GM21619 (cell line): Measurements from ENCODE around the gene KCNN3.

Source experiments
- ATAC-seq: cut with Tn5 transposase; IDR thresholded peaks from one replicate; pipeline ENCODE4 v1.9.1; 2021; ENCODE audit not compliant: unreplicated experiment

The KCNN3 gene

DNA sequence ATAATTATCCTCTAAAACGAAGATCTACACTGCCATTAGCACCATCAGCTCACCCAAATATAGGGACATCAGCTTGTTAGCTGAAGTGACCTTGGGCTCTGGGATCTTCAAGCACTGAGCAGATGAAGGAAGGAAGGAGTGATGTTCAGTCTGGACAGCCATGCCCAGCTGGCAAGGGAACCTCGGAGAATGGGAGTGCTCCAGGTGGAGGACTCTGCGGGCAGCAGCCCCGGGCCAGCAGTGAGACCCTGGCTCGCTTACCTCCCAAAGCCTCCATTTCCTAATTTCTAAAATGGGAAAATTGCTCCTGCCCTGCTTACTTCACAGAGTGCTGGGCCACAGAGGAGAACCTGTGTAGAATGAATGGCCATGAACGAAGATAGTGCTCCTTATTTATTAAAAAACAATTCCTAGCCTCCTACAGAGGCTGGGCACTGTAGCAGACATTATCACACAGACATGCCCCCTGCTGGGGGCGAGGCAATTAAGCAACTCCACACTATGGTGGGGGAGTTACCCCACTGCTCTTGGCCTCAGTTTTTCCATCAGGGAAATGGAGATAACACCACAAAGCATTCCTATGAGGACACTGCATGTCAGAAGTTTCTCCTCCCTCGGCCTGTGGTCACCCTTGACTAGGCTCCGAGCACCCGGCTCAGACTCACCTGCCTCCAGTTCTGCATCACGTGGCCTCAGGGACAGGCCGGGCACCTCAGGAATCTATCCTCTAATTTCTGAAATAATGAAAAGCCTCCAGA is 117.6 kb downstream of the KCNN3 start:
- no peak for ATAC-seq

DNA sequence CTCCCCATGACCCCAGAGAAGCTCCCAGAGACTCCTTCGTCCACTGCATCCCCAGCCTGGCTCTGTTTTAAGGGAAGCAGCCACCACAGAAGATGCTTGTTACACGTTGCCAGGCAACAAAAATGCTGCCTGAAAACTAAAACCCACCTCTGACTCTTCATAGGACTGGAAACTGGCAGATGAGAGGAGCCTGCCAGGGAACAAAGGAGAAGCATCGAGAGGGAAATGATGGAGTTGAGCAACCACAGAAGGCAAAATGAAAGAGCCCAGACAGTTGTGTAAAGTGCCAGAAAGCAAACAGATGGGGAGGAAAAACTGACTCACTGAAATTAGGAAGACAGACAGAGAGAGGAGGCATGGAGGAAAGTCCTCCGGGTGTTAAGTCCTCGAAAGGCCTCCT is 118.4 kb downstream of the KCNN3 start:
- ATAC-seq = no peak

DNA sequence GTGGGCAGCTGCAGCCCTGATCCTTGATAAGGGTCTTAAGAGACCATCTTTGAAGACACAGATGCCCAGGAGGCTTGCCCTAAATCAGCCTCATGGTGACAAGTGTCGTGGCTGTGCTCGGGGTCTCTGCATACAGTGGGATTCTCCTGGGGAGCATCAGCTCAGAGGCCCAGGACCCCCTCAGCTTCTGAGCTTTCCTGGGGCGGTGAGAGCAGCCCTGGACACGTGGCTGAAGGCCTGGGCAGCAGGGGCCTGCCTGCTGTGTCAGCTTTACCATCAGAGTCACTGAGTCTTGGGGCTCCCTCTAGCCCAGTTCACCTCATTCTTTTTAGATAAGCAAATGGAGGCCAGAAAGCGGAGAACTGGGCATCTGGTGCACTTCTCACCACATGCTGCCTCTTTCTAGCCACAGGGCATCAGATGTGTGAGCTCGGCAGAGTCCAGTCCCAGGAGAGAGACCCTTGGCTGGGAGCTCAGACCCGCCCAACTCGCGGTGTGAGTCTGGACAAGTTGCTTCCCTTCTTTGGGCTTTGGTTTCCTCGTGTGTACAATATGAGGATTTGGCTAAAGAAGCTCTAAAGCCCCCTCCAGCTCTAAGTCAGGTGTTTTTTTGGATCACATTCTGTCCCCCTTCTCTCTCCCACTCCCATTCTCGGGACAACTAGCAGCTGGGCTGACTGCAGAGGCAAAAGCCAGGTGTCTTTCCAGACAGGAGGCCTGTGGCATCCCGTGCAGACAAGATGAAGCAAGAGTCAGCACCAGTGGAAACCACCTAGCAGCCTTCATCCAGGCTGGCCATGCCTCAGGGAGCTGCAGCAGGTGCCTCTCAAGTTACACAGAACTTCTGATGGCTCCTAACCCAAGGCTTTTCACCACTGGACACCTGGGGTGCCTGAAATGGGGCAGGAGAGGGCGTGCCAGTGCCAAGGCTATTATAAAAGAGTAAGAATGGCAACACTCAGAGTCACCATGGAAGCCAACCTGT is 119.1 kb downstream of the KCNN3 start:
- ATAC-seq = no peak

DNA sequence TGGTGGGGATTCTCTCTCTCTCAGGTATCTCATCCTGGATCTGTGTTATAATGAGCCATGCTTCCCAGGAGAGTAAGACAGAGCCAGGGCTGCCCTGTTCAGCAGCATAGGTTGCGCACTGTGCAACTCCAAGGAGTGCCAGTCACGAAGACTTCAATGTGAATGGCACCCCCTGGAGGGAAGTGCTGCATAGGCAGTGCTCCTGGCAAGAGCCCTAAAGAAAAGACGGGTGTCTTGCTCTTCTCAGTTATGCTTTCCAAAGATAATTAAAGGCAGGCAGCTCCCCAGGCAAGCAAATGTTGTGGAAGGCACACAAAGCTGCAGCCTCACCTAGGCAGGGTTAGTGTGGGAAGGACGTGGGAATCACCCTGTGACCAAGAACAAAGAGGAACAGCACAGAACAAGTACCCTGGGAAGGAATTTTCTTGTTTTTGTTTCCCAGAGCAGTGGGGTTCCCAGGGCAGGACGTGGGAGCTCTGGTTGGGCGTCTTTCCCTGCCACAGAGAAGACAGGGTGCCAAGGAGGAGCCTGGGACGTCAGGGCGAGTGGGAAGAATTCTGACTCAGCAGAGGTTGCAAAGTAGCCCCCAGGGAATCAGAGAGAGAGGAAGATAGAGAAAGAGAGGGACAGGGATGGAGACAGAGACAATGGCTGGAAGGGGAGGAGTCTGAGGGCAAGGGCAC is 120.9 kb downstream of the KCNN3 start:
- ATAC-seq = no peak

DNA sequence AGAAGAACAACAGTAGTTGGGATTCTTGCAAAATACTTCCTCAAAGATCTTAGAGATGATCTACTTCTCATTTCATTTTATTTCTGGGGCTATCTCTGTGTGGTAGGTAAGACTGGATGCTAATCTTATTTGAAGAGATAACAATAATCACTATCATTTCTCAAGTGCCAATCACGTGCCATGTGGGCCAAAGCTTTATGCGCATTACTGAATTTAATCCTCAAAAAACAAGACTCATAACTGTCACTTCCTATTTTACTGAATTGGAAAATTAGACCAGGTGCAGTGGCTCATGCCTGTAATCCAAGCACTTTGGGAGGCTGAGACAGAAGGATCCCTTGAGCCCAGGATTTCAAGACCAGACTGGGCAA is 121.7 kb downstream of the KCNN3 start:
- ATAC-seq = no peak

DNA sequence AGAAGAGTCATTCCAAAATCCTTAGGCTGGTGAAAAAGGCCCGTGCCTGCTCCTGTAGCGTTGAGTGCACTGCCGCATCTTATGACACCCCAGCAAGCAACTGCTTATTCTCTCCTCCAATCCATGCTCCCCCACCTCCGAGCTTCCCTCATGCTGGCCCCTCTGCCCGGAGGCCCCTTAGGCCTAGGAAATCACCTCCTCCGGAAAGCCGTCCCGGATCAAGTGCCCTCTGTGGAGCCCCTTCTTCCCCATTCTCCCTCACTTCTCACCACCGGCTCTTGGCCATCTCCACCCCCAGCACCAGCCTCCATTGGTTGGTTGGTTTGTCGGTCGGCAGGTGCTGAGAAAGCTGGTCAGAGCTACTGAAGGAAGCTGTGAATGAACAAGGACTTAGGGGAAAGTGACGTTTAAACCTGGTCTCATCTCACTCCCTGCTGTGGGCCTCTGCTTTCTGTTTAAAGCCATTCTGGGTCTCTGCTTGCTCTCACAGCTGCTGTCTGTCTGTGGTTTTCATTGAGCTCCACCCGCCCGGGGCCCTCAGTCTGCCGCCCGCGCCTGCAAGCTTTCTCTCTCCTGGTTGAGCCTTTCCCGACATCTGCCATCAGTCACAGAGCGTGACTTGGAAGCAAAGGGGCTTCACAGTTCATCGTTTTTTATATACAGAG is 122.2 kb downstream of the KCNN3 start:
- ATAC-seq = peak; percentile 76

DNA sequence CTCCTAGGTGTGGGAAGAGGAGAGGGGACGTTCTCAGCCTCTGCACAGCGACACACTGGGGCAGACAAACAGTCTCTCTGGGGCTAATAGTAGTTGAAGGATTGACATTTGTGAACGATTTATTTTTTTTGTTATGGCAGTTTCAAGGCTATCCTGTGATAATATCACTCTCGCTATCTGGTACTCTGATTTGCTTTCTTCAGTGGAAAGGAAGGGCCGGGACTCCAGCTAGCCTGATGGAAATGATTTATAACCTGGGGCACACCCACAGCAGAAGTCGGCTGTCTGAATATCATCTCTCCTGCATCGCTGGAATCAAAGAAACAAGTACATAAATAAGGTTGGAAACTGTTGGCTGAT is 122.7 kb downstream of the KCNN3 start:
- no peak for ATAC-seq

DNA sequence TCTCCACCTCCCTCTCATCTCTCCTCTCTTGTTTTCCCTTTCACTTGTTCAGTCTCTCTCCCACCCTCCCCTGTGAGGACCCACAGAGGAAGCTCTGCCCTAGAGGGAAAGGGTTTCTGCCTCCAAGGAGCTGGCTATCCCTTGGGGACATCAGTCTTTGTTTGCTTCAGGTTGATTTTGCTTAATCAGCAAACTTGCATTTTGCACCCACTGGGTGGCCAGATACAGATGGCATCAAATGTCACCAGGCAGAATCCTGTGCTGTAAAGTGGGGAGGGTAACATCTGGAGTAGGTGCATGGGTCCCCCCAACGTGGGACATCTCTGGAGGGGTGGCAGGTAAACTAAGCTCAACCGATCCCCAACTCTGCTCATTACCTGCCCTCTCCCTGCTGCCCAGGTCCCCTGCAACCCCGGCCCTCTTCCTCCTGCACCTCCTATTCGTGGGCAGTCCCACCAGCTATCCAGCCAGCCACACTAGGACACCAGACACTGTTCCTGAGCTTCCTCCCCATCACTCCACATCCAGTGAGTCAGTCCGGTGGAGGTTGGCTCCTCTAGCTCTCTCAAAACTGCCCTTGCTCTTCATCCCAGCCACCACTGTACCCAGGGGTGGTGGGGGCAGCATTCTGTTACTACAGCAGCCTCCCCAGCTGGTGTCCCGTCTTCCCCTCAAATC is 123.3 kb downstream of the KCNN3 start:
- no peak for ATAC-seq

DNA sequence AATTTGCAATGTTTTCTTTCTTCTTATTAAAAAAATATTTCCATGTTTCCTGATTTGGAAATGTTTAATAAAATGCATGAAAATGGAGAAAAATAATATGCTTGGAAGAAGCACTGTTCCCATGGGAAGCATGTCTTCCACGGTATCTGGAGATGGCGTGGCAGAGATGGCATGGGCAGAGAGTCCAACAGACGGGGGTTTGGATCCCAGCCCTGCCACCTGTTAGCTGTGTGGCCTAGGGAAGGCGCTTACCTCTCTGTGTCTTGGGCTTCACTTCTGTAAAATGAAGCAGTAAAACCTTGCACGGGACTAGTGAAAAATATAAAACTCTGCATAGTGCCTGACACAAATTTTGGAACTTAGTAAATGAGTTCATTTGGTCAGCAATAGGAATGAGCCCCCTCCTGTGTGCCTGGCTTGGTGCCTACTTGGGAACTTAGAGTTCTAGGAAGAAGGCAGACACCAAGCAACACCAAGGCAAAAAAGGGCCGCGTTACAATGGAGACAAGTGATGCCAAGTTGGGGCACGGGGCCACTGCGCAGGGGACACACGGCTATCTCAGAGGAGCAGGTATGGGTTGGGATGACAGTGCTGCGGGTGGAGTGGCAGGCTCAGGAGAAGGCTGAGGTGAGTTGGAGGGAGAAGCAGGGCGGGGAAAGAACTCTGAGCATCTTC is 124.2 kb downstream of the KCNN3 start:
- ATAC-seq = no peak

DNA sequence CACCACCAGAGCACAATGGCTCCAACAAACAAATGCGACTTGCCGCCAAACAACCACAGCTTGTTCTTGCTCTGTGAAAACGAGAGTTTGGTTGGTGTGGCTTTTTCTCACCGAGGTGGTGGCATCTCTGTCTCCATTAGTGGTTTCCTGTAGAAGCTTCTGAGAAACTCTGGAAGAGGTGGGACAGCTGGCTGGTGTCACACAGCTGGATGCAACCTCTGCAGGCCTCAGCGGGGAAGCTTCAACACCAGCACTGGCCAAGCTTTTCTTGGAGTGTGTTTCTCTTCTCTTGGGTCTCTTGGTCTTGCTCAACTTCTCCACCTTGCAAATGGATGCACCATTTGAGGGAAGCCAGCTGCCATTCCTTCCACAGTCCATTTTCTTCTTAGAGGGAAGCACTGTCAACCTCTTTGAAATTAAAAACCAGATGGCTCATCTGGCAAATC is 124.8 kb downstream of the KCNN3 start:
- ATAC-seq = no peak

DNA sequence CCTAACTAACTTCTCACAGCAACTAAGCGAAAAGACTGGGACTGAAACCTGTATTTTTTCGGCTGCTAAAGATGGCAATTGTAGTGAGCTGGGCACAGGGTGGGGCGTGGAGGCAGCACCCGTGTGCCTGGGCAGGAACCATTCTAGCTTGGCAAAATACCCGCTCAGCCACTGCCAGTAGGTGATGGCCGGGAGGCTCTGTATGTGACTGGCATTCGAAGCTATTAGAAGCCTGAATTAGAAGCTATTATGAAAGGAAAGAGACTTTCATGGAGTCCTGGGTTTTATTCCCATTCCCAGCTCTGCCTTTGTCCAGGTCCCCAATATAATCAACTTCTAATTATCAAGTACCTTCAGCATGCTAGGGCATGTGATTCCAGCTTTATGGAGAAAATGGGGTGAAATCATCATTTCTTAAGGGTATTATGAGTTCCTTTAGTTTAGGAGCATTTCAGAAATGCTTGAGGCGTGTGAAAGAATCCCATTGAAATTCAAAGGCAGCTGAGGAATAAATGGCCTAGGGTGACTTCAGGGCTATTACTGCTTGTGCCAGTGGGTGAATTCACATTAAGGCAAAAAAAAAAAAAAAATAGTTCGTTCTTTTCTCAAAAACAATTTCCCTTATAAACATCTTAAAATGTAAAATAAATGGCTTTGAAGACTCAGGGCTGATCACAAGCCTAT is 125.6 kb downstream of the KCNN3 start:
- no peak for ATAC-seq

DNA sequence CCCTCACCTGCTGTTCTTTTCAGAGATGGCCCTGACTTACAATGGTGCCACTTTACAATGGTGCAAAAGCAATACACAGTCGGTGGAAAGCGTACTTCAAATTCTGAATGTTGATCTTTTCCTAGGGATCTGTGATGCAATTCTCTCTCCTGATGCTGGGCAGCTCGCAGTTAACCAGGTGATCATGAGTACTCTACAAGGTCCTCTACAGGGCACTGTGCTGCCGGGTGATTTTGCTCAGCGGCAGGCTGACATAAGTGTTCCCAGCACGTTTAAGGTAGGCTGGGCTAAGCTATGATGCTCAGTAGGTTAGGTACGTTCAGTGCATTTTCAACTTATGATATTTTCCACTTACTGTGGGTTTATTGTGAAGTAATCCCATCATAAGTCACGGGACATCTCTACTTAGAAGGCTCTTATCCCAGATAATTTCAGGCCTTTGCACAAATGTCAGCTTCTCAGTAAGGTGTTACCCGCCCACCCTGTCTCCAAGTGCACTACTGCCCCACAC is 126.5 kb downstream of the KCNN3 start:
- no peak for ATAC-seq

DNA sequence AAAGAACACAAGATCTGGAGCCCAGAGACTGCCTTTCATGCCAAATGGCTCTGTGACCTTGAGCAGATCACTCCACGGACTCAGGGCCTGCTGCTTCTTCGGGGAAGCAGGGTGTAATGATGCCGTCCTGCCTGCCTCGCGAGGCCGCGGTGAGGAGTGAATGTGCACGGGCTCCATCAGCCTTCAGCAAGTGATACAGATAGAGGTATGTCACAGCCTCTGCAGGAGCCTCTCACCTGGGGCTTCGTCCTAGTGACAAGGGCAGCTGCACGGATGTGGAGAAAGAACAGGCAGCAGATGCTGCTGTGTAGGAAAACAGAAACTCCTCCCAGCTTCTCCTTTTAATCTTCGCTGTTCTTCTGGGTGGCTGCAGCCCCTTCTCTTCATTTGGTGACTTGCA is 127.5 kb downstream of the KCNN3 start:
- ATAC-seq = no peak

DNA sequence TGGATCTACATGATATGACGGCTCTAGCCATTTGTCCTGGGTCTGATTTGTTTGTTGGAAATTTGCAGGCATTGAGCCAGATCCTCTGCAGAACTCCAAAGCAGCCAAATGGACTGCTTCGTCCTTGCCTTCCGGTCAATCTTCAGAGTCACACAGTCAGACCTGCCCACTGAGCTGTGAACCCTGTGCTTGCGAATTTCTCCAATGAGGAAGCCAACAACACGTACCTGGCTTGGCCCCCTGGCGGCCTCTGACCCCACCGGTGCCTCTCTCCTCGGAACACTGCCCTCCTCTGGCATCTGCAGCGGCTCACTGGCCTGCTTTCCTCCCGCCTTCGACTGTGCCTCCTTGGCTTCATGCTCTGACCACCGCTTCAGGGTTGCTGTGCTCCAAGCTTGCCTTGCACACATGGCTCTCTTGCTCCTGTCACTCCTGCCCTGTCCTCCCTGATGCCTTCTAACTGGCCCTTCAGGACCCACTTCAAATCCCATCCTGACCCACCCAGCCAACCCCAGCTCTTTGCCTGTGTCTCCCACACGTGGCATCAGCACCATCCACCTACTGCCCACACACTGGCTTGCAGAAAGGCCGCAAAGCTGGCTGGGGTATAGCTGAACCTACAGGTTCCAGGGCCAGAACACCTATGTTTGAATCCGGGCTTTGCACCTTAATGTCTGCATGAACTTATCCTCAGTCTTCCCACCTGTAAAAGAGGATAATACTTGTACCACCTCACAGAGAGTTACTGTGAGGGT is 128.2 kb downstream of the KCNN3 start:
- ATAC-seq = no peak

DNA sequence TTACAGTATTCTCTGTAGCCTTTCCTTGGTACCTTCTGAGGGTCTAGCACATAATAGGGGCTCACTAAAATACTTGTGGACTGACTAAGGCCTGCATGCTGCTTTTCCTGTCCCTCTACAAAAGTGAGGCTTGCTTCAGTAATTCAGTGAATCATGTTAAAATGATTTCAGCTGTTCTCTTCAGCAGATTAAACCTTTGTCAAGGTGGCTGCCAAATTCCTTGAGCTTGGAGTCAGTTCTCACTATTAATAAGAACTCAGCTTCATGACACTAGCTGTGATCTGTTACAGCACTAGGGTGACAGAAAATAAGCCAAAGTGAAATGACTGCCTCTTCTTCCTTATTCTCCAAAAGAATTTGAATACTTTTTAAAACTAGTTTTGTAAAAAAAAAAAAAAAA is 128.8 kb downstream of the KCNN3 start:
- no peak for ATAC-seq

DNA sequence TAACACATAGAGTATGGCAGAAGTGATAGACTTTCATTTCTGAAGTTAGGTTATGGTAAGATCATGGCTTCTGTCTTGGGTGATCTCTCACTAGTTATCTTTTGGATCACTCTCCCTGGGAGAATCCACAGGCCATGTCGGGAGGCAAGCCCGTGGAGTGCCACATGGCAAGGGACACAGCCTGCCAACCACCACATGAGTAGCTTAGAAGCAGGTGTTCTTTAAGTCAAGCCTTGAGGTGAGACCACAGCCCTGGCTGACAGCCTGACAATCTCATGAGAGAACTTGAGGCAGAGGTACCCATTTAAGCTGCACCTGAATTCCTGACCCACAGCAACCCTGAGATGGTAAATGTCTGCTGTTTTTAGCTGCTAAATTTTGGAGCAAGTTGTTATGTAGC is 130.4 kb downstream of the KCNN3 start:
- ATAC-seq = no peak

DNA sequence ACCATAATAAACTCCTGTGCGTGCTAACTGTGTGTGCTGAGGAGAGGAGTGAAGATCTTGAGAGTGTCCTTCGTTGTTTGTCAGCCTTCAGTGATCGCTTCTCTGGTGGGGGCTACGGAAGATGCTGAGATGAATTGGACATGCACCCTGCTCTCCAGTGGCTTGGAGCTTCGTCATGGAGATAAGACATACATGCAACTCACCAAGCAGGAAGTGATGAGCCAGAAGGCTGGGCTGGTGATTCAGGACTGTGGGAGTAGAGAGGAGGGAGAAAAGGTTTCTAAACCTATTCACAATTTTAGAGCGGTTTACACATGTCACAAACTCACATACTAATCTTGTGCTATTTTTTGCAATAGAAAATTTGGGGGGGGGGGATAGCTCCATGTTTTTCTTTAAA is 133.2 kb downstream of the KCNN3 start:
- no peak for ATAC-seq

DNA sequence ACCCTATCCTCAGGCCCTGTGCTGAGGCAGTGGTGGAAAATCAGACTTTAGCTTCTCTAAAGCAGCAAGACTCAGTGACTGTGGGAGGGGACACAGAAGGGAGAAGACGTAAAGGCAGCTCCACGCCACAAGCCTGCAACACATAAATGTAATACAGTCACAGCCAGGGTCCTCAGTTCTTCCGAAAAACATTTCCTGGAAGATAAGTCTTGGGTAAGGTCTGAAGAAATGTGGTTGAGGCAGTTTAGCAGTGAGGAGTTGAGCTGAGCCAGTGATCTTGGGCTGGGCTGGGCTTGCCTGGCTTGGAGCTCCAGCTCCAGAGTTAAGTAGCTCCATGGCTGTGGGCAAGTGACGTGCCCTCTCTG is 134.3 kb downstream of the KCNN3 start:
- no peak for ATAC-seq
